ENCODE measurements around the gene OR11H6. TPM values are rescaled to one million over a fixed set of nuclear protein-coding genes. Genes with fewer than 3 reads are reported as not detected.
"Not testable (repeated sequence)": the region's sequence is repeated elsewhere in the genome, so short reads cannot be mapped to it uniquely, and the experiment has no call there.

The OR11H6 gene
- not detected for total RNA-seq

- no peaks in the 10 kb centered on the region for H3K4me1 ChIP-seq (ENCODE audit: insufficient read depth, low read length)
- H3K27me3 ChIP-seq (ENCODE audit: insufficient read depth, low read length) = peaks cover 3% of the 10 kb centered on the region
- no peak within 1 kb of the TSS for H3K4me3 ChIP-seq (ENCODE audit: low read length)
- H3K9me3 ChIP-seq (ENCODE audit: low read depth, low read length) = no peaks in the 10 kb centered on the region
Observed at GRCh38 chr14:20223410-20223809, at the start of gene OR11H6. OR11H6 (plus strand) TSS chr14:20223710; CDS start chr14:20223710, 0 bp downstream.

DNA sequence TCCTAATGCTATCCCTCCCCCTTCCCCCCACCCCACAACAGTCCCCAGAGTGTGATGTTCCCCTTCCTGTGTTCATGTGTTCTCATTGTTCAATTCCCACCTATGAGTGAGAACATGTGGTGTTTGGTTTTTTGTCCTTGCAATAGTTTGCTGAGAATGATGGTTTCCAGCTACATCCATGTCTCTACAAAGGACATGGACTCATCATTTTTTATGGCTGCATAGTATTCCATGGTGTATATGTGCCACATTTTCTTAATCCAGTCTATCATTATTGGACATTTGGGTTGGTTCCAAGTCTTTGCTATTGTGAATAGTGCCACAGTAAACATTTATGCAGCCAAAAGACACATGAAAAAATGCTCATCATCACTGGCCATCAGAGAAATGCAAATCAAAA, 49.3 kb upstream of the OR11H6 start:
- H3K4me3 ChIP-seq (ENCODE audit: low read length); H3K4me1 ChIP-seq (ENCODE audit: insufficient read depth, low read length); H3K9me3 ChIP-seq (ENCODE audit: low read depth, low read length); H3K27me3 ChIP-seq (ENCODE audit: insufficient read depth, low read length): not testable (repeated sequence)

GRCh38 chr14:20176330-20176729, 47.2 kb upstream of the OR11H6 start:
- no peaks in the 10 kb centered on the region for H3K27me3 ChIP-seq (ENCODE audit: insufficient read depth, low read length)

DNA sequence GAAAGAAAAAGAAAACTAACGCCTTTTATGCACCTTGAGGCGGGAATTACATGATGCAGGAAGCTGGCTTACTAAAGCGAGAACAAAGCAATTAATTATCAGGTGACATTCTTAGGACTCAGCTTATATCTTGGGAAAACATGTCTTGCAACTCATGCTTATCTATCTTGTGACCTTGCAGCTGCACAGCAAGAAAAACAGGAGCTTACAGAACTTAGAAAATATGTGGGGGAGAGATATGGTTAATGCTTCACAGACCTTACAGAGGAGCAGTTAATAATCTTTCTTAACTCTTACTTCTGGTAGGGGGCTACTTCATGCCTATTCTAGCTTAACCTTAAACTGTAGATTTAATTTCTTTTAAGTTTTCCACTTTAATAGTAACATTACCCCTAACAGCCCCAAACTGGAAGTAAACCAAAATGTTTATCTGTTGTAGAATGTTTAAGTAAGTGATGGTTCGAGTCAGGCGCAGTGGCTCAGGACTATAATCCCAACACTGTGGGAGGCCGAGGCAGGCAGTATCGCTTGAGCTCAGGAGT, 46.0 kb upstream of the OR11H6 start:
- Histone ChIP-seq H3K4me1 (ENCODE audit: insufficient read depth, low read length) (peaks cover 17% of the 10 kb centered on the region), H3K9me3 (ENCODE audit: low read depth, low read length) (no peaks in the 10 kb centered on the region), H3K27me3 (ENCODE audit: insufficient read depth, low read length) (no peaks in the 10 kb centered on the region), H3K4me3 (ENCODE audit: low read length) (no peak overlapping the region)

More at GRCh38 chr14:20176330-20176729, 47.2 kb upstream of the OR11H6 start:
- H3K9me3 ChIP-seq (ENCODE audit: low read depth, low read length) = no peaks in the 10 kb centered on the region
- peaks cover 17% of the 10 kb centered on the region for H3K4me1 ChIP-seq (ENCODE audit: insufficient read depth, low read length)
- no peak overlapping the region for H3K4me3 ChIP-seq (ENCODE audit: low read length)

- no peak overlapping the region for H3K4me3 ChIP-seq (ENCODE audit: low read length)
Observed at GRCh38 chr14:20179218-20179617, 44.3 kb upstream of the OR11H6 start.

GRCh38 chr14:20179880-20180279, 43.6 kb upstream of the OR11H6 start:
- no peak overlapping the region for H3K4me3 ChIP-seq (ENCODE audit: low read length)
- no peaks in the 10 kb centered on the region for H3K9me3 ChIP-seq (ENCODE audit: low read depth, low read length)
- peaks cover 17% of the 10 kb centered on the region for H3K4me1 ChIP-seq (ENCODE audit: insufficient read depth, low read length)
- no peaks in the 10 kb centered on the region for H3K27me3 ChIP-seq (ENCODE audit: insufficient read depth, low read length)

More at GRCh38 chr14:20179218-20179617, 44.3 kb upstream of the OR11H6 start:
- no peaks in the 10 kb centered on the region for H3K9me3 ChIP-seq (ENCODE audit: low read depth, low read length)
- H3K4me1 ChIP-seq (ENCODE audit: insufficient read depth, low read length) = peaks cover 17% of the 10 kb centered on the region
- no peaks in the 10 kb centered on the region for H3K27me3 ChIP-seq (ENCODE audit: insufficient read depth, low read length)

DNA sequence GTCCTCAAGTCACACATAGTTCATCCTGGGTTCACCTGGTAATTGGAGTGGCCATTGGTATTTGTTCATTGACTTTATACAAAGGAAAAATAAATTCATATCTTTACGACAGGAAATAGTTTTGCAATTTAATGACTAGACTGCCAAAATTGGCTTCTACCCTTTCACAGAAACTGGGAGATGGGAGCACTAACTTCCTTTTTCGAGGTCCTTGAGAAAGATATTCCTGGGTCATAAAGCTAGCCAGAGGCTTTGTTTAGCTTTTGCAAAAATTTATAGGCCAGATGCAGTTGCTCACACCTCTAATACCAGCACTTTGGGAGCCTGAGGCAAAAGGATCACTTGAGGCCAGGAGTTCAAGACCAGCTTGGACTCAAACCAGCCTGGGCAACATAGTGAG, 43.0 kb upstream of the OR11H6 start:
- Histone ChIP-seq H3K4me1 (ENCODE audit: insufficient read depth, low read length) (peaks cover 17% of the 10 kb centered on the region), H3K4me3 (ENCODE audit: low read length) (no peak overlapping the region), H3K9me3 (ENCODE audit: low read depth, low read length) (no peaks in the 10 kb centered on the region), H3K27me3 (ENCODE audit: insufficient read depth, low read length) (no peaks in the 10 kb centered on the region)

GRCh38 chr14:20184181-20184580, 39.3 kb upstream of the OR11H6 start:
- no peaks in the 10 kb centered on the region for H3K9me3 ChIP-seq (ENCODE audit: low read depth, low read length)
- H3K27me3 ChIP-seq (ENCODE audit: insufficient read depth, low read length) = no peaks in the 10 kb centered on the region
- no peak overlapping the region for H3K4me3 ChIP-seq (ENCODE audit: low read length)
- H3K4me1 ChIP-seq (ENCODE audit: insufficient read depth, low read length) = peaks cover 14% of the 10 kb centered on the region

- Histone ChIP-seq H3K27me3 (ENCODE audit: insufficient read depth, low read length) (no peaks in the 10 kb centered on the region), H3K9me3 (ENCODE audit: low read depth, low read length) (no peaks in the 10 kb centered on the region), H3K4me1 (ENCODE audit: insufficient read depth, low read length) (no peaks in the 10 kb centered on the region), H3K4me3 (ENCODE audit: low read length) (no peak within 1 kb of the TSS)
Observed at GRCh38 chr14:20190596-20190995, 32.9 kb upstream of the OR11H6 start, which contains the start of gene OR11G2. OR11G2 (plus strand) TSS chr14:20190896; CDS start chr14:20197438, 6,542 bp downstream.

GRCh38 chr14:20191396-20191795, 32.1 kb upstream of the OR11H6 start:
- Histone ChIP-seq H3K27me3 (ENCODE audit: insufficient read depth, low read length) (no peaks in the 10 kb centered on the region), H3K4me3 (ENCODE audit: low read length) (no peak overlapping the region), H3K9me3 (ENCODE audit: low read depth, low read length) (no peaks in the 10 kb centered on the region), H3K4me1 (ENCODE audit: insufficient read depth, low read length) (no peaks in the 10 kb centered on the region)

- Histone ChIP-seq H3K27me3 (ENCODE audit: insufficient read depth, low read length) (peaks cover 3% of the 10 kb centered on the region), H3K9me3 (ENCODE audit: low read depth, low read length) (no peaks in the 10 kb centered on the region), H3K4me3 (ENCODE audit: low read length) (no peak overlapping the region), H3K4me1 (ENCODE audit: insufficient read depth, low read length) (no peaks in the 10 kb centered on the region)
Observed at GRCh38 chr14:20194101-20194500, 29.4 kb upstream of the OR11H6 start.

DNA sequence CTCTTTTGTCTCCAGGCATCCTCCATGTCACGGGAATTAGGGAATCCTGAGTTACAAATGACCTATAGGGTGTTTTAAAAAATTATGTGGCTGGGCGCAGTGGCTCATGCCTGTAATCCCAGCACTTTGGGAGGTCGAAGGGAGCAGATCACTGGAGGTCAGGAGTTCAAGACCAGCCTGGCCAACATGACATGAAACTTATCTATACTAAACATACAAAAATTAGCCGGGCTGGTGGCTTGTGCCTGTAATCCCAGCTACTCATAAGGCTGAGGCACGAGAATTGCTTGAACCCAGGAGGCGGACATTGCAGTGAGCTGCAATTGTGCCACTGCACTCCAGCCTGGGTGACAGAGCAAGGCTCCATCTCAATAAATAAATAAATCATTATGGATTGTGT, 28.3 kb upstream of the OR11H6 start:
- not testable (repeated sequence) for H3K4me3 ChIP-seq (ENCODE audit: low read length); H3K9me3 ChIP-seq (ENCODE audit: low read depth, low read length); H3K4me1 ChIP-seq (ENCODE audit: insufficient read depth, low read length); H3K27me3 ChIP-seq (ENCODE audit: insufficient read depth, low read length)

DNA sequence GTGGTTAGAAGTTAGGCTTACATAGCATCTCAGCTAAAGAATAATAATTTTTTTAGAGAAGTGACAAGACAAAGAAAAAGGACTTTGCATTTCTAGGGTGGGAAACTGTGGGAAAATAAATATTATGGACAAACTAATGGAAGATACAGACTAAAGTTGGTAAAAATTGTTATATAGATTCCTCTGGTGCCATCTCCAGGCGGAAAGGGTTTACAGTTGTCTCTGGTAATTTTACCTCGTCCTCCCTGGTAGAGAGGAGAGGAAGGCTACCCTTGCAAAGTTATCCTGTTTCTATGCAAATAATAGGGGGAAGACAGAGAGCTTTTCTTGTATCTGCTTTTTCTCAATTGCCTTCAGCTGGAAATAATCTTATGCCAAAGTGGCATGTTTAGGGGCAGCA, 27.6 kb upstream of the OR11H6 start:
- peaks cover 3% of the 10 kb centered on the region for H3K27me3 ChIP-seq (ENCODE audit: insufficient read depth, low read length)
- H3K4me3 ChIP-seq (ENCODE audit: low read length) = no peak overlapping the region
- no peaks in the 10 kb centered on the region for H3K4me1 ChIP-seq (ENCODE audit: insufficient read depth, low read length)
- H3K9me3 ChIP-seq (ENCODE audit: low read depth, low read length) = no peaks in the 10 kb centered on the region

GRCh38 chr14:20197459-20197858, 26.1 kb upstream of the OR11H6 start:
- H3K4me1 ChIP-seq (ENCODE audit: insufficient read depth, low read length) = no peaks in the 10 kb centered on the region
- peaks cover 3% of the 10 kb centered on the region for H3K27me3 ChIP-seq (ENCODE audit: insufficient read depth, low read length)
- no peaks in the 10 kb centered on the region for H3K9me3 ChIP-seq (ENCODE audit: low read depth, low read length)
- H3K4me3 ChIP-seq (ENCODE audit: low read length) = no peak overlapping the region

DNA sequence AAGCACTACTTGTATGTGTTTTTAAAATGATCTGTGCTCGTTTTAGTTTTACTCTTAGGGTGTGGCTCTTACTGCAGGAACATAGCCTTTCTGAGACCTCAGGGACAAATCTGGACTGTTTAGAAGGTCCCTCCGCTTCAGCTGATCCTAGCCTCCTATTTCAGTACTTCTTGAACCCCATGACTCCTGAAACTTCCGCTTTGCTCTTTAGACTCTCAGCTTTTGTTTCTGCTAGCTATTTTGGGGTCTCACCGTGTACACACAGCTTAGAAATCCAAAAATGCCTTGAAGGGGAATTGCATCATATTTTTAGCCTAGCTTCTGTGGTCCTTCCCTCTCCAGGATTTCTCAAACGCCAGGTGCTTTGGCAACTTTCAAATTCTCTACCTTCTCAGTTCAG, 24.5 kb upstream of the OR11H6 start:
- Histone ChIP-seq H3K27me3 (ENCODE audit: insufficient read depth, low read length) (peaks cover 3% of the 10 kb centered on the region), H3K9me3 (ENCODE audit: low read depth, low read length) (no peaks in the 10 kb centered on the region), H3K4me1 (ENCODE audit: insufficient read depth, low read length) (no peaks in the 10 kb centered on the region), H3K4me3 (ENCODE audit: low read length) (no peak overlapping the region)

- no peaks in the 10 kb centered on the region for H3K4me1 ChIP-seq (ENCODE audit: insufficient read depth, low read length)
- no peaks in the 10 kb centered on the region for H3K27me3 ChIP-seq (ENCODE audit: insufficient read depth, low read length)
- no peaks in the 10 kb centered on the region for H3K9me3 ChIP-seq (ENCODE audit: low read depth, low read length)
- H3K4me3 ChIP-seq (ENCODE audit: low read length) = no peak overlapping the region
Observed at GRCh38 chr14:20204721-20205120, 18.8 kb upstream of the OR11H6 start.

Data from mononuclear cell (primary cell).